Nephron progenitor cell (in vitro differentiated cells): Measurements from ENCODE around the gene HEG1.

Source experiments
- DNase-seq: peaks from one replicate; pipeline ENCODE4 v3.0.0; 2021
- H3K27ac Mint-ChIP-seq: 2 replicates; pipeline ENCODE4 v1.8.0; 2021; ENCODE audit warnings: mild to moderate bottlenecking, moderate library complexity, mixed read lengths
- H3K27me3 Mint-ChIP-seq: 2 replicates; pipeline ENCODE4 v1.8.0; 2021; ENCODE audit warnings: mild to moderate bottlenecking, low read depth, mixed read lengths; ENCODE audit not compliant: poor library complexity
- H3K36me3 Mint-ChIP-seq: 2 replicates; pipeline ENCODE4 v1.8.0; 2021; ENCODE audit warnings: low read depth, mixed read lengths
- H3K4me1 Mint-ChIP-seq: 2 replicates; pipeline ENCODE4 v1.8.0; 2021; ENCODE audit warnings: mixed read lengths
- H3K4me3 Mint-ChIP-seq: 2 replicates; pipeline ENCODE4 v1.8.0; 2021; ENCODE audit warnings: mild to moderate bottlenecking, moderate library complexity, mixed read lengths
- H3K9me3 Mint-ChIP-seq: 2 replicates; pipeline ENCODE4 v1.8.0; 2021; ENCODE audit warnings: mild to moderate bottlenecking, moderate library complexity, mixed read lengths
- CTCF ChIP-seq: fragments of 200-600 bp; sonication (generic); IDR thresholded peaks from 2 replicates; pipeline ENCODE4 v1.5.0; 2021; ENCODE audit warnings: antibody characterized with exemption

Gene HEG1

DNA sequence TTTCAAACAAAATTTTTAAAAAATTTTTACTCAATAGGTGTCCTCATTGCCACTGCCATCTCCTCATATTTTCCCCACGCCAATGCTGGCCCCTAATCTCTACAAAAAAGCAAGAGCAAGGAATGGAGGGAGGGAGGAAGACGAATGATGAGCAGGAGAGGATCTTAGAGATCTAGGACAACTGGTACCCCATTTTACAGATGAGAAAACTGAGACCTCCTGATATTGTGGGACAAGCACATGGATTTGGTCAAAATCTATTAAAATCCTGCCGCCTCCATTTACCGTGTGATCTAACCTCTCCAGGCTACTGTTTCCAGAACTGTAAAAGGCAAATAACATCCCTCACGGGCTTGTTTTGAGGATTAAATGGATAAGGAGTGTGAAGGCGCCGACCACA lies 4.6 kb downstream of the HEG1 start:
- no peak overlapping the region for H3K27ac Mint-ChIP-seq

DNA sequence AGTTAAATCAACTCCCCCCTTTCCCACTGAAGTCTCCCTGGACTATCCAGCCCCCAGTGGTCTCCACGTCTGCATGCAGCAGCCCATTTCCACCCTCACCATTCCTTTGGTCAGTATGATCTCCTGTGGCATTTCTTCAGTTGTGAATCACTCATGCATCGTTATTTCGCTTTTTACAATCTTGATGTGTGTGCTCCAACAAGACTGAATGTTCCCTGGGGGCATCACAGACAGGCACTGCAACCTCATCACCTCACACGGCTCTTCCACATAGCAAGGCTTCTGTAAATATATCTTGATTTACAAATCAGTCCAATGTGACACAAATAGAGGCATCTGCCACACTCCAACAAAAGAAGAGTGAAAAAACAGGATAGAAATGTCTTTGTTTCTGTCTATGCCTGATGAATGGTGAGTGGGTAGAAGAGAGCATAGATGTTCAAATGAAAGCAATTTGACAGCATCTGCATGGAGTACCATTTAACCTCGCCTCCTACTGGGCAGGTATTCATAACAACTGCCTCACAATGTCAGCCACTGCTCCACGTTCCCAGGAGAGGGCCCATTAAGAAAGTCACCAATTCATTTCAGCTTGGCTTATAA lies 5.2 kb downstream of the HEG1 start:
- no peak for DNase-seq
- Mint-ChIP-seq H3K36me3 (peaks cover 4% of the 10 kb centered on the region), H3K9me3 (no peaks in the 10 kb centered on the region), H3K27me3 (peaks cover 16% of the 10 kb centered on the region), H3K4me1 (peaks cover 45% of the 10 kb centered on the region), H3K27ac (no peak overlapping the region), H3K4me3 (no peak overlapping the region)
- no peak for TF ChIP-seq CTCF

More for the DNA sequence above, 4.6 kb downstream of the HEG1 start:
- Mint-ChIP-seq H3K27me3 (peaks cover 14% of the 10 kb centered on the region), H3K36me3 (peaks cover 4% of the 10 kb centered on the region), H3K4me1 (peaks cover 46% of the 10 kb centered on the region), H3K4me3 (no peak overlapping the region), H3K9me3 (no peaks in the 10 kb centered on the region)
- DNase-seq, result no peak
- no peak for TF ChIP-seq CTCF

GRCh38 chr3:125048282-125048681 lies 7.5 kb downstream of the HEG1 start:
- peaks cover 4% of the 10 kb centered on the region for H3K36me3 Mint-ChIP-seq
- no peak overlapping the region for H3K27ac Mint-ChIP-seq
- no peak for TF ChIP-seq CTCF
- DNase-seq, result no peak
- H3K9me3 Mint-ChIP-seq, result no peaks in the 10 kb centered on the region
- peaks cover 26% of the 10 kb centered on the region for H3K4me1 Mint-ChIP-seq
- no peak overlapping the region for H3K4me3 Mint-ChIP-seq
- H3K27me3 Mint-ChIP-seq, result peaks cover 9% of the 10 kb centered on the region

DNA sequence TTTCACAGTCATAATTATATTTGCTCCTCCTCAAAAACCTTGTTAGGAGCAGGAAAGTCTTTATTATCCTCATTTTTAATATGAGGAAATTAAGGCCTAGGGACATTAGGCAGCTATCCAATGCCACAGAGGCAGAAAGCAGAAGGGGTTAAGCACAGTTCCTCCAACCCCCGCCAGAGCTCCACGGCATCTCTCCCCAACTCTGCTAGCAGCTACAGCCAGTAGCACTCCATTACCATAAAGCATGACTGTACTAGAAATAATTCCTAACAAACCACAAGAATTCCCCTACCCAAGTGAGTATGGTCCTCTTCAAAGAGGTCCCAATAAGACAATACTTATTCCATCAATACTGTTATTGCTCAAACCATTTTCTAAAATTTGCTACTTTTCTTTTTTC lies 9.8 kb downstream of the HEG1 start:
- DNase-seq, result no peak
- no peak overlapping the region for H3K27ac Mint-ChIP-seq

DNA sequence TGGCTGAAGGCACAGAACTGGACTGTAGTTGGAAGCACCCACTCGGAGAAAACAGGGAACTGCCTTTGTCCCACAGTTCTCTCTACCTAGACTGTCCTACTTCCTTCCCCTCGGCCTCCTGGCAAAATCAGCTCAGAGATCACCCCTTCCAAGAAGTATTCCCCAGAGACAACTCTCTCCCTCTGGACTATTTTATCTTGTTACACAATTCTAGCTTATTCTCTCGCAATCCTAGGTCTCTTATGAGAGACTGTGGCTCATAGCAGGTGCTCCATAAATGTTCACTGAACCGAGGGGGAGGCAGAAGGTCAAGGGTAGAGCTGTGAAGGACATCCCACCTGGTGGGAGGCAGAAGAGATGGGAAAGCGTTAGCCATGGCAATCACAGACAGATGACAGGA lies 10.6 kb downstream of the HEG1 start:
- Mint-ChIP-seq H3K4me1 (peaks cover 15% of the 10 kb centered on the region), H3K9me3 (no peaks in the 10 kb centered on the region), H3K27me3 (peaks cover 3% of the 10 kb centered on the region), H3K27ac (no peak overlapping the region), H3K36me3 (no peaks in the 10 kb centered on the region), H3K4me3 (no peak overlapping the region)
- no peak for DNase-seq
- TF ChIP-seq CTCF, result no peak

More for the DNA sequence above, 9.8 kb downstream of the HEG1 start:
- H3K27me3 Mint-ChIP-seq, result peaks cover 6% of the 10 kb centered on the region
- no peak overlapping the region for H3K4me3 Mint-ChIP-seq
- peaks cover 13% of the 10 kb centered on the region for H3K4me1 Mint-ChIP-seq
- no peak for TF ChIP-seq CTCF
- no peaks in the 10 kb centered on the region for H3K9me3 Mint-ChIP-seq
- peaks cover 4% of the 10 kb centered on the region for H3K36me3 Mint-ChIP-seq

- Mint-ChIP-seq H3K9me3 (no peaks in the 10 kb centered on the region), H3K4me1 (peaks cover 30% of the 10 kb centered on the region), H3K4me3 (no peak overlapping the region), H3K36me3 (no peaks in the 10 kb centered on the region), H3K27ac (peak overlapping the region; percentile 93), H3K27me3 (peaks cover 2% of the 10 kb centered on the region)
- TF ChIP-seq CTCF, result no peak
- DNase-seq, result no peak
Observed at GRCh38 chr3:125043599-125044151, 12.1 kb downstream of the HEG1 start.
